Gastrocnemius medialis (tissue), 4 donors: ENCODE data around the gene CLEC20A.

Source experiments
- POLR2A ChIP-seq, 2 donors: fragments of 450-650 bp; IDR thresholded peaks; one replicate each; pipeline ENCODE4 v1.6.1; 2017; ENCODE audit warnings: antibody characterized with exemption in 2 of 2, mild to moderate bottlenecking in 2 of 2, moderate library complexity in 2 of 2
- TF ChIP-seq, protein P1 (sequence below), 5 experiments: fragments of 450-650 bp in 3 of 5; fragments of 200-600 bp in 2 of 5; sonication (generic) in 2 of 5; IDR thresholded peaks in 4 of 5; conservative IDR thresholded peaks in 1 of 5; 1 replicate in 4 of 5; 2 replicates in 1 of 5; pipeline ENCODE4 v1.5.1; 2016 to 2019; ENCODE audit warnings: antibody characterized with exemption in 5 of 5, mild to moderate bottlenecking in 3 of 5, moderate library complexity in 3 of 5

DNA sequence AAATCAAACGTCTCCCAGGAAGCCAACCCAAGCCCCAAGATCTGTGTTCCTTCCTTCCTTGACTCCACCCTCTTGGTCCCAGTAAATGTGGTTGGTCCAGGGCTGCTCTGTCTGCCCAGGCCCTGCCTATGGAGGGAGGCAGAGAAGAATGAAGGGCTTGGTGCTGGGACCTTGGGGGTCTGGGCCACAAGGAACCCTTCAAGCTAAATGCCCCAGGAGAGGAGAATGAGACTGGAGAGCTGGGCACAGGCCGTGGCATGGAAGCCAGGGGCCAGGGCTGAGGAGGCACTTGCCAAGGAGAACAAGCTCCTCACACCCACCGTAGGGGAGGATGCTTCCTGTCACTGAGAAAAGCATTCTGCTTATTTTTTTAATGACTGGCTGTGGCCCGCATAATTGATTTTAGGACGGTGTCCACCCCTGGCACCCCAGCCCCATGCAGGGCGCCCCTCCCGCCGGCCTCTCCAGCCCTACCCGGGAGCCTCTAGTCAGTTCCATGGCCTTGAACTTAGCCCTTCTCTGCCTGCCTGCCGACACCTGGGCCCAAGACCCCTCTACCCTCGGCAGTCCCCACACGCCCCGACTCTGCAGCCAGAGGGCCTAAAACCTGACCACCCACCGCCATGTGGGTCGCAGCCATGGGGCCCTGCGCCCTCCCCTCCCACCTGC, 889 bp downstream of the CLEC20A start:
- TF ChIP-seq, protein P1, sequence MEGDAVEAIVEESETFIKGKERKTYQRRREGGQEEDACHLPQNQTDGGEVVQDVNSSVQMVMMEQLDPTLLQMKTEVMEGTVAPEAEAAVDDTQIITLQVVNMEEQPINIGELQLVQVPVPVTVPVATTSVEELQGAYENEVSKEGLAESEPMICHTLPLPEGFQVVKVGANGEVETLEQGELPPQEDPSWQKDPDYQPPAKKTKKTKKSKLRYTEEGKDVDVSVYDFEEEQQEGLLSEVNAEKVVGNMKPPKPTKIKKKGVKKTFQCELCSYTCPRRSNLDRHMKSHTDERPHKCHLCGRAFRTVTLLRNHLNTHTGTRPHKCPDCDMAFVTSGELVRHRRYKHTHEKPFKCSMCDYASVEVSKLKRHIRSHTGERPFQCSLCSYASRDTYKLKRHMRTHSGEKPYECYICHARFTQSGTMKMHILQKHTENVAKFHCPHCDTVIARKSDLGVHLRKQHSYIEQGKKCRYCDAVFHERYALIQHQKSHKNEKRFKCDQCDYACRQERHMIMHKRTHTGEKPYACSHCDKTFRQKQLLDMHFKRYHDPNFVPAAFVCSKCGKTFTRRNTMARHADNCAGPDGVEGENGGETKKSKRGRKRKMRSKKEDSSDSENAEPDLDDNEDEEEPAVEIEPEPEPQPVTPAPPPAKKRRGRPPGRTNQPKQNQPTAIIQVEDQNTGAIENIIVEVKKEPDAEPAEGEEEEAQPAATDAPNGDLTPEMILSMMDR (IDR thresholded peaks at IDR 0.05 in 4 of 5, conservative IDR thresholded peaks at IDR 0.05 in 1 of 5): no peak
- no peak for TF ChIP-seq POLR2A (IDR thresholded peaks at IDR 0.05)
